SK-N-SH treated with all-trans-retinoic acid at 6 μM for 48 hours (cell line): ENCODE measurements around the gene CHMP3.
A peak's percentile ranks its signal among the peaks of the same experiment; 100 is the strongest.

Experiments
- ATAC-seq: fragments of 200-7000 bp; cut with Tn5 transposase; 3 replicates; pipeline ENCODE4 v1.9.1; 2020; ENCODE audit warnings: mild to moderate bottlenecking, moderate library complexity
- ARNTL ChIP-seq: fragments of 450-650 bp; formaldehyde crosslinking; IDR thresholded peaks from 2 replicates; pipeline ENCODE4 v1.5.0; 2020; ENCODE audit warnings: low read depth, mild to moderate bottlenecking, moderate library complexity, borderline replicate concordance
- BACH2 ChIP-seq: fragments of 250-450 bp; sonication (Bioruptor Pico); IDR thresholded peaks from 2 replicates; pipeline ENCODE4 v1.9.0; 2021; ENCODE audit warnings: mild to moderate bottlenecking, borderline replicate concordance
- ESRRG ChIP-seq: fragments of 250-450 bp; sonication (Bioruptor Pico); IDR thresholded peaks from 2 replicates; pipeline ENCODE4 v1.6.1; 2021; ENCODE audit warnings: mild to moderate bottlenecking
- GLIS3 ChIP-seq: fragments of 250-450 bp; sonication (Bioruptor Pico); IDR thresholded peaks from 2 replicates; pipeline ENCODE4 v1.5.0; 2020; ENCODE audit warnings: mild to moderate bottlenecking, moderate library complexity
- ISL1 ChIP-seq: fragments of 250-450 bp; sonication (Bioruptor Pico); IDR thresholded peaks from 2 replicates; pipeline ENCODE4 v2.1.2; 2022; ENCODE audit warnings: mild to moderate bottlenecking, moderate library complexity
- OSR1 ChIP-seq: fragments of 250-450 bp; sonication (Bioruptor Pico); IDR thresholded peaks from 2 replicates; pipeline ENCODE4 v1.8.0; 2022; ENCODE audit warnings: moderate library complexity, mild to moderate bottlenecking, inconsistent platforms
- PPARA ChIP-seq: fragments of 250-450 bp; sonication (Bioruptor Pico); IDR thresholded peaks from 2 replicates; pipeline ENCODE4 v1.5.0; 2020; ENCODE audit warnings: mild to moderate bottlenecking, borderline replicate concordance
- RARB ChIP-seq: fragments of 250-450 bp; sonication (Bioruptor Pico); IDR thresholded peaks from 2 replicates; pipeline ENCODE4 v1.8.0; 2021; ENCODE audit warnings: mild to moderate bottlenecking, moderate library complexity
- TCF4 ChIP-seq: fragments of 250-450 bp; sonication (Bioruptor Pico); IDR thresholded peaks from 2 replicates; pipeline ENCODE4 v1.8.0; 2021; ENCODE audit warnings: mild to moderate bottlenecking, moderate library complexity, borderline replicate concordance
- TOX ChIP-seq: fragments of 250-450 bp; sonication (Bioruptor Pico); IDR thresholded peaks from 2 replicates; pipeline ENCODE4 v1.8.0; 2021; ENCODE audit warnings: mild to moderate bottlenecking, moderate library complexity, borderline replicate concordance
- ZC3H10 ChIP-seq: fragments of 250-450 bp; sonication (Bioruptor Pico); IDR thresholded peaks from 2 replicates; pipeline ENCODE4 v1.5.1; 2021; ENCODE audit warnings: mild to moderate bottlenecking, moderate library complexity
- ZFP3 ChIP-seq: fragments of 250-450 bp; sonication (Bioruptor Pico); IDR thresholded peaks from 2 replicates; pipeline ENCODE4 v1.5.0; 2020; ENCODE audit warnings: mild to moderate bottlenecking, moderate library complexity
- ZFP30 ChIP-seq: fragments of 450-650 bp; formaldehyde crosslinking; IDR thresholded peaks from 2 replicates; pipeline ENCODE4 v1.5.0; 2022; ENCODE audit warnings: mild to moderate bottlenecking, moderate library complexity
- ZNF565 ChIP-seq: fragments of 450-650 bp; formaldehyde crosslinking; conservative IDR thresholded peaks from 2 replicates; pipeline ENCODE4 v1.5.0; 2020; ENCODE audit warnings: low read depth, mild to moderate bottlenecking, moderate library complexity
- ZNF70 ChIP-seq: fragments of 450-650 bp; formaldehyde crosslinking; IDR thresholded peaks from 2 replicates; pipeline ENCODE4 v1.5.0; 2020; ENCODE audit warnings: mild to moderate bottlenecking, moderate library complexity
- ZNF8 ChIP-seq: fragments of 450-650 bp; formaldehyde crosslinking; IDR thresholded peaks from 2 replicates; pipeline ENCODE4 v1.5.0; 2020; ENCODE audit warnings: mild to moderate bottlenecking, moderate library complexity
- TF ChIP-seq, protein P1 (sequence below): fragments of 250-450 bp; sonication (Bioruptor Pico); IDR thresholded peaks from 2 replicates; pipeline ENCODE4 v1.5.1; 2020; ENCODE audit warnings: low read depth, mild to moderate bottlenecking, moderate library complexity
- TF ChIP-seq, protein P2 (sequence below): fragments of 250-450 bp; sonication (Bioruptor Pico); IDR thresholded peaks from 2 replicates; pipeline ENCODE4 v1.8.0; 2020; ENCODE audit warnings: mild to moderate bottlenecking, moderate library complexity, borderline replicate concordance
- TF ChIP-seq, protein P3 (sequence below): fragments of 250-450 bp; sonication (Bioruptor Pico); IDR thresholded peaks from 2 replicates; pipeline ENCODE4 v1.5.0; 2020; ENCODE audit warnings: mild to moderate bottlenecking, moderate library complexity
- TF ChIP-seq, protein P4 (sequence below): fragments of 250-450 bp; sonication (Bioruptor Pico); IDR thresholded peaks from 2 replicates; pipeline ENCODE4 v1.5.1; 2021; ENCODE audit warnings: mild to moderate bottlenecking, moderate library complexity
- TF ChIP-seq, protein P5 (sequence below): fragments of 250-450 bp; sonication (Bioruptor Pico); IDR thresholded peaks from 2 replicates; pipeline ENCODE4 v1.8.0; 2021; ENCODE audit warnings: low read depth, mild to moderate bottlenecking, moderate library complexity, borderline replicate concordance

Gene CHMP3

DNA sequence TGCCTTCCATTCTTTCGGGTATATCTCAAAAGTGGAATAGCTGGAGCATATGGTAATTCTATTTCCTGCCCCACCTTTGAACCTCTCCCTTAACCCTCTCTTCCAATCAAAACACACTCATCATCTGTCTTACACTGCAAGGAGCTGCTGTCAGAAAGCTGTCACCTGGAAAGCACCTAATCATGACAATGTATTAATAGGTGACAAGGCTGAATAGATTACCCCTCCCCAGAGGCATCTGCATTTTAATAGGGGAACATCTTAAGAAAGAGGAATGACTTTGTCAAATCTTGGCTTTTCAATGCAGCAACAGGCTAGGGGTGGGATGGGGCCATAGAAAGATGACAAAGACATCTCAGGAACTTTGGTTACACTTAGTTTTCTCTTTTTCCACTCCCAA is 41.3 kb downstream of the CHMP3 start:
- no peak for TF ChIP-seq ZC3H10 (CRISPR knock-in tag)
- no peak for TF ChIP-seq ZFP30
- TF ChIP-seq, protein P1, sequence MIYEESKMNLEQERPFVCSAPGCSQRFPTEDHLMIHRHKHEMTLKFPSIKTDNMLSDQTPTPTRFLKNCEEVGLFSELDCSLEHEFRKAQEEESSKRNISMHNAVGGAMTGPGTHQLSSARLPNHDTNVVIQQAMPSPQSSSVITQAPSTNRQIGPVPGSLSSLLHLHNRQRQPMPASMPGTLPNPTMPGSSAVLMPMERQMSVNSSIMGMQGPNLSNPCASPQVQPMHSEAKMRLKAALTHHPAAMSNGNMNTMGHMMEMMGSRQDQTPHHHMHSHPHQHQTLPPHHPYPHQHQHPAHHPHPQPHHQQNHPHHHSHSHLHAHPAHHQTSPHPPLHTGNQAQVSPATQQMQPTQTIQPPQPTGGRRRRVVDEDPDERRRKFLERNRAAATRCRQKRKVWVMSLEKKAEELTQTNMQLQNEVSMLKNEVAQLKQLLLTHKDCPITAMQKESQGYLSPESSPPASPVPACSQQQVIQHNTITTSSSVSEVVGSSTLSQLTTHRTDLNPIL (CRISPR knock-in tag) = no peak
- no peak for ATAC-seq

DNA sequence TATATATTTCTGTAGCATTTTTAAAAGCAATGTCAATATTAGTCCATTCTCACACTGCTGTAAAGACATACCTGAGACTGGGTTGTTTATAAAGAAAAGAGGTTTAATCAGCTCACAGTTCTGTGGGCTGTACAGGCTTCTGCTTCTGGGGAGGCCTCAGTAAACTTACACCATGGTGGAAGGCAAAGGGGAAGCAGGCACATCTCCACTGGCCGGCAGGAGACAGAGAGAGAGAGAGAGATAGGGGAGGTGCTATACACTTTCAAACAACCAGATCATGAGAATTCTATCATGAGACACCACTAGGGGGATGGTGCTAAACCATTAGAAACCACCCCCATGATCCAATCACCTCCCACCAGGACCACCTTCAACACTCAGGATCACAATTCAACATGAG is 43.1 kb downstream of the CHMP3 start:
- TF ChIP-seq OSR1 (CRISPR knock-in tag) (no peak), GLIS3 (CRISPR knock-in tag) (no peak), TCF4 (no peak), ISL1 (CRISPR knock-in tag) (no peak), TOX (CRISPR knock-in tag) (no peak), ARNTL (CRISPR knock-in tag) (no peak), PPARA (CRISPR knock-in tag) (no peak), ZNF70 (CRISPR knock-in tag) (no peak), ZFP3 (CRISPR knock-in tag) (no peak), ZC3H10 (CRISPR knock-in tag) (no peak), ZNF565 (CRISPR knock-in tag) (no peak)
- TF ChIP-seq, protein P2, sequence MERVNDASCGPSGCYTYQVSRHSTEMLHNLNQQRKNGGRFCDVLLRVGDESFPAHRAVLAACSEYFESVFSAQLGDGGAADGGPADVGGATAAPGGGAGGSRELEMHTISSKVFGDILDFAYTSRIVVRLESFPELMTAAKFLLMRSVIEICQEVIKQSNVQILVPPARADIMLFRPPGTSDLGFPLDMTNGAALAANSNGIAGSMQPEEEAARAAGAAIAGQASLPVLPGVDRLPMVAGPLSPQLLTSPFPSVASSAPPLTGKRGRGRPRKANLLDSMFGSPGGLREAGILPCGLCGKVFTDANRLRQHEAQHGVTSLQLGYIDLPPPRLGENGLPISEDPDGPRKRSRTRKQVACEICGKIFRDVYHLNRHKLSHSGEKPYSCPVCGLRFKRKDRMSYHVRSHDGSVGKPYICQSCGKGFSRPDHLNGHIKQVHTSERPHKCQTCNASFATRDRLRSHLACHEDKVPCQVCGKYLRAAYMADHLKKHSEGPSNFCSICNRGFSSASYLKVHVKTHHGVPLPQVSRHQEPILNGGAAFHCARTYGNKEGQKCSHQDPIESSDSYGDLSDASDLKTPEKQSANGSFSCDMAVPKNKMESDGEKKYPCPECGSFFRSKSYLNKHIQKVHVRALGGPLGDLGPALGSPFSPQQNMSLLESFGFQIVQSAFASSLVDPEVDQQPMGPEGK (CRISPR knock-in tag) = no peak
- TF ChIP-seq, protein P1 (CRISPR knock-in tag) = no peak
- ATAC-seq = no peak

DNA sequence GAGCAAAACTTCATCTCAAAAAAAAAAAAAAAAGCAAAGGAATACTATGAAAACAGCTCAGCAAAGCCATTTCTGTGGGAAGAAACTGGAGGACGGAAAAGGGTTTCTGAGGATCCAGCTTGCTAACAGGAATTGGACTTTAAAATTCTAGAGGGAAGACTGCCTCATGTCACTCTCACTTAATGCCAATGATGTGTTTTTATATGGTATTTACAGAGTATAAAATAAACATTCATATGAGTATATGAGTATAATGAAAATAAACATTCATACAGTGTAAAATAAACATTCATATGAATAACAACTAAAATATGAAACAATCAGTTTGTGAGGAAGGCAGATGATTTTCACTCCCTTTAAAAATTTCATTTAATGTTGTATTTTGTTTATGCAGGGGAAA is 43.9 kb downstream of the CHMP3 start:
- TF ChIP-seq ESRRG (CRISPR knock-in tag) = no peak
- no peak for TF ChIP-seq TOX (CRISPR knock-in tag)
- TF ChIP-seq, all 23 proteins: peak for 0
- no peak for ATAC-seq

DNA sequence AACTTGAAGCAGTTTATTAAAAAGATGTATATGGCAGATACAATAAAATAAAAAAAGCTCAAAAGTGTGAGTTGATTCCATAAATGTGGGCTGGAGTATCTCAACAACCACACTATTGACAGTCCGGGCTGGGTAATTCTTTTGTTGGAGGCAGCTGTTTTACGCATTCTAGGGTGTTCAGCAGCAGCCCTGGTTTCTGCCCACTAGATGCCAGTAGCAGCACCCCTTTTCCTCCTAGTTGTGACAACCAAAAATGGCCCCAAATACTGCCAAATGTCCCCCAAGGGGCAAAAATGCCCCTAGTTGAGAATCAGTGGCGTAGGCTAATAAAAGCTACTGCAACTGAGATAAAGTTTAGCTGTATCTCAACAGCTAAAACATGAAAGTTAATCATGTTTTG is 44.8 kb downstream of the CHMP3 start:
- no peak for TF ChIP-seq GLIS3 (CRISPR knock-in tag)
- TF ChIP-seq TOX (CRISPR knock-in tag) = no peak
- no peak for TF ChIP-seq ZNF8 (CRISPR knock-in tag)
- no peak for TF ChIP-seq OSR1 (CRISPR knock-in tag)
- no peak for TF ChIP-seq ZNF70 (CRISPR knock-in tag)
- no peak for TF ChIP-seq ZFP3 (CRISPR knock-in tag)
- TF ChIP-seq, protein P3, sequence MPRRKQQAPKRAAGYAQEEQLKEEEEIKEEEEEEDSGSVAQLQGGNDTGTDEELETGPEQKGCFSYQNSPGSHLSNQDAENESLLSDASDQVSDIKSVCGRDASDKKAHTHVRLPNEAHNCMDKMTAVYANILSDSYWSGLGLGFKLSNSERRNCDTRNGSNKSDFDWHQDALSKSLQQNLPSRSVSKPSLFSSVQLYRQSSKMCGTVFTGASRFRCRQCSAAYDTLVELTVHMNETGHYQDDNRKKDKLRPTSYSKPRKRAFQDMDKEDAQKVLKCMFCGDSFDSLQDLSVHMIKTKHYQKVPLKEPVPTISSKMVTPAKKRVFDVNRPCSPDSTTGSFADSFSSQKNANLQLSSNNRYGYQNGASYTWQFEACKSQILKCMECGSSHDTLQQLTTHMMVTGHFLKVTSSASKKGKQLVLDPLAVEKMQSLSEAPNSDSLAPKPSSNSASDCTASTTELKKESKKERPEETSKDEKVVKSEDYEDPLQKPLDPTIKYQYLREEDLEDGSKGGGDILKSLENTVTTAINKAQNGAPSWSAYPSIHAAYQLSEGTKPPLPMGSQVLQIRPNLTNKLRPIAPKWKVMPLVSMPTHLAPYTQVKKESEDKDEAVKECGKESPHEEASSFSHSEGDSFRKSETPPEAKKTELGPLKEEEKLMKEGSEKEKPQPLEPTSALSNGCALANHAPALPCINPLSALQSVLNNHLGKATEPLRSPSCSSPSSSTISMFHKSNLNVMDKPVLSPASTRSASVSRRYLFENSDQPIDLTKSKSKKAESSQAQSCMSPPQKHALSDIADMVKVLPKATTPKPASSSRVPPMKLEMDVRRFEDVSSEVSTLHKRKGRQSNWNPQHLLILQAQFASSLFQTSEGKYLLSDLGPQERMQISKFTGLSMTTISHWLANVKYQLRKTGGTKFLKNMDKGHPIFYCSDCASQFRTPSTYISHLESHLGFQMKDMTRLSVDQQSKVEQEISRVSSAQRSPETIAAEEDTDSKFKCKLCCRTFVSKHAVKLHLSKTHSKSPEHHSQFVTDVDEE (CRISPR knock-in tag) = no peak
- TF ChIP-seq, protein P1 (CRISPR knock-in tag) = no peak
- no peak for TF ChIP-seq ZNF565 (CRISPR knock-in tag)
- TF ChIP-seq, protein P4, sequence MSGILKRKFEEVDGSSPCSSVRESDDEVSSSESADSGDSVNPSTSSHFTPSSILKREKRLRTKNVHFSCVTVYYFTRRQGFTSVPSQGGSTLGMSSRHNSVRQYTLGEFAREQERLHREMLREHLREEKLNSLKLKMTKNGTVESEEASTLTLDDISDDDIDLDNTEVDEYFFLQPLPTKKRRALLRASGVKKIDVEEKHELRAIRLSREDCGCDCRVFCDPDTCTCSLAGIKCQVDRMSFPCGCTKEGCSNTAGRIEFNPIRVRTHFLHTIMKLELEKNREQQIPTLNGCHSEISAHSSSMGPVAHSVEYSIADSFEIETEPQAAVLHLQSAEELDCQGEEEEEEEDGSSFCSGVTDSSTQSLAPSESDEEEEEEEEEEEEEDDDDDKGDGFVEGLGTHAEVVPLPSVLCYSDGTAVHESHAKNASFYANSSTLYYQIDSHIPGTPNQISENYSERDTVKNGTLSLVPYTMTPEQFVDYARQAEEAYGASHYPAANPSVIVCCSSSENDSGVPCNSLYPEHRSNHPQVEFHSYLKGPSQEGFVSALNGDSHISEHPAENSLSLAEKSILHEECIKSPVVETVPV = no peak
- no peak for TF ChIP-seq TCF4
- no peak for TF ChIP-seq RARB (CRISPR knock-in tag)
- no peak for TF ChIP-seq BACH2 (CRISPR knock-in tag)
- no peak for TF ChIP-seq ISL1 (CRISPR knock-in tag)
- no peak for TF ChIP-seq ZC3H10 (CRISPR knock-in tag)
- TF ChIP-seq, protein P5, sequence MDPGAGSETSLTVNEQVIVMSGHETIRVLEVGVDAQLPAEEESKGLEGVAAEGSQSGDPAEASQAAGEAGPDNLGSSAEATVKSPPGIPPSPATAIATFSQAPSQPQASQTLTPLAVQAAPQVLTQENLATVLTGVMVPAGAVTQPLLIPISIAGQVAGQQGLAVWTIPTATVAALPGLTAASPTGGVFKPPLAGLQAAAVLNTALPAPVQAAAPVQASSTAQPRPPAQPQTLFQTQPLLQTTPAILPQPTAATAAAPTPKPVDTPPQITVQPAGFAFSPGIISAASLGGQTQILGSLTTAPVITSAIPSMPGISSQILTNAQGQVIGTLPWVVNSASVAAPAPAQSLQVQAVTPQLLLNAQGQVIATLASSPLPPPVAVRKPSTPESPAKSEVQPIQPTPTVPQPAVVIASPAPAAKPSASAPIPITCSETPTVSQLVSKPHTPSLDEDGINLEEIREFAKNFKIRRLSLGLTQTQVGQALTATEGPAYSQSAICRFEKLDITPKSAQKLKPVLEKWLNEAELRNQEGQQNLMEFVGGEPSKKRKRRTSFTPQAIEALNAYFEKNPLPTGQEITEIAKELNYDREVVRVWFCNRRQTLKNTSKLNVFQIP (CRISPR knock-in tag) = no peak
- TF ChIP-seq, protein P2 (CRISPR knock-in tag) = no peak
- TF ChIP-seq ZFP30 = no peak
- ATAC-seq = peak; percentile 62
